Mammary epithelial cell (primary cell): Measurements from ENCODE around the gene HLA-DRB5.
"Not testable (repeated sequence)": the region's sequence is repeated elsewhere in the genome, so short reads cannot be mapped to it uniquely, and the experiment has no call there.

Experiments used
- CTCF ChIP-seq, 2 donors: IDR thresholded peaks in 1 of 2; conservative IDR thresholded peaks in 1 of 2; 2 replicates each; pipeline ENCODE4 v1.5.1; 2011 to 2012; ENCODE audit warnings: inconsistent platforms in 2 of 2, low read length in 2 of 2, mild to moderate bottlenecking in 2 of 2, control low read depth in 1 of 2, low read depth in 1 of 2; ENCODE audit not compliant: insufficient read depth in 1 of 2; ENCODE audit errors: extremely low read depth in 1 of 2
- EZH2 ChIP-seq: IDR thresholded peaks from 2 replicates; pipeline ENCODE4 v1.6.1; 2012; ENCODE audit warnings: low read length, inconsistent platforms, borderline replicate concordance

- not testable (repeated sequence) for TF ChIP-seq CTCF (conservative IDR thresholded peaks at IDR 0.05 in 1 of 2, IDR thresholded peaks at IDR 0.05 in 1 of 2; ENCODE audit: extremely low read depth in 1 of 2, insufficient read depth in 1 of 2, low read depth in 1 of 2, low read length in 2 of 2); EZH2
Observed at GRCh38 chr6:32473376-32474348, 56.4 kb downstream of the HLA-DRB5 start.
